GM18505 (cell line): ENCODE results near the gene PELI1.

Source experiments
- ATAC-seq: cut with Tn5 transposase; IDR thresholded peaks from one replicate; pipeline ENCODE4 v1.9.1; 2021; ENCODE audit not compliant: unreplicated experiment
- POLR2A ChIP-seq: IDR thresholded peaks from 4 replicates; pipeline ENCODE4 v1.6.1; 2011; ENCODE audit warnings: borderline replicate concordance; ENCODE audit not compliant: insufficient read depth, insufficient read length; ENCODE audit errors: extremely low read depth

PELI1 gene

GRCh38 chr2:64144057-64145013 lies at the start of gene PELI1:
Gene PELI1, minus strand, starts transcription at chr2:64144420. Its CDS starts 36,110 bp downstream, at chr2:64108310.
- TF ChIP-seq POLR2A: peak; percentile 92
- ATAC-seq: peak; percentile 79

GRCh38 chr2:64193491-64193890 lies 49.3 kb upstream of the PELI1 start:
- ATAC-seq: no peak
- no peak for TF ChIP-seq POLR2A

DNA sequence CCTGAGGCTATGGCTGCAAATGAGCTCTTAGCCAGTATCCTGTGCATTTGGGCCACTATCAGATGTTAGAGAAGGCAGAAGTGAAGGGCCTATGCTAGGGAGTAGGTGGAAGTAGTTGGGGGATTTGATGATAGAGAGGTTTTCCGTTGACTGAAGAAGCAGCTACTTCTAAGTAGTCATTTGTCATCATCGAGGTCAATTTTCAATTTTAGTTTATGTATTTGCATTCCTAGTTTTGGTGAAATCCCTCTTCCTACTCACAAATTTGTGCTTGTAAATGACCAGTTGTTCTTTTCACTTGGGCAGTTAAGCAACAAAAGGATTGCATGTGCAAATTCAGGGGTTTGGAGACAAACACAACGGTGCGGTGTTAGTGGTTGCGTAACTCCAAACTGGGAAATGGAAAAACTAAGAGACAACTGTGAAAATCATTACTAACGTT lies 48.5 kb upstream of the PELI1 start:
- no peak for TF ChIP-seq POLR2A
- no peak for ATAC-seq

- no peak for TF ChIP-seq POLR2A
- no peak for ATAC-seq
Observed at GRCh38 chr2:64192125-64192479, 47.9 kb upstream of the PELI1 start.

- TF ChIP-seq POLR2A: no peak
- no peak for ATAC-seq
Observed at GRCh38 chr2:64189586-64189985, 45.4 kb upstream of the PELI1 start.

DNA sequence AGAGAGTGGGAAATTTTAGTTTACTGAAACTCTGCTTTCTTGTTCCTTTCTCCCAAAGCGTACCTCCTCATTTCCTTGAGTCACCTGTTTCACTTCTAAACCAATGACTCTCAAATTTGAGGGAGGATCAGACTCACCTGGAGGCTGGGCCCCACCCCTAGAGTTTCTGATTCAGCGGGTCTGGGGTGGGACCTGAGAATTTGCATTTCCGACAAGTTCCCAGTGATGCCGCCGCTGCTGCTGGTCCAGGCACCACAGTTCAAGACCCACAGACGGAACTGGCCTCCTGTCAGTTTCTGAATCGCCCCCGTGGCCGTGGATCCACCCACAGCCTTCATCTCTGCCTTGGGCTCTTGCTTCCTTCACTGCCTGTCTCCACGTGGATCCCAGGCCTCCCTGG lies 44.9 kb upstream of the PELI1 start:
- ATAC-seq: no peak
- TF ChIP-seq POLR2A: no peak

DNA sequence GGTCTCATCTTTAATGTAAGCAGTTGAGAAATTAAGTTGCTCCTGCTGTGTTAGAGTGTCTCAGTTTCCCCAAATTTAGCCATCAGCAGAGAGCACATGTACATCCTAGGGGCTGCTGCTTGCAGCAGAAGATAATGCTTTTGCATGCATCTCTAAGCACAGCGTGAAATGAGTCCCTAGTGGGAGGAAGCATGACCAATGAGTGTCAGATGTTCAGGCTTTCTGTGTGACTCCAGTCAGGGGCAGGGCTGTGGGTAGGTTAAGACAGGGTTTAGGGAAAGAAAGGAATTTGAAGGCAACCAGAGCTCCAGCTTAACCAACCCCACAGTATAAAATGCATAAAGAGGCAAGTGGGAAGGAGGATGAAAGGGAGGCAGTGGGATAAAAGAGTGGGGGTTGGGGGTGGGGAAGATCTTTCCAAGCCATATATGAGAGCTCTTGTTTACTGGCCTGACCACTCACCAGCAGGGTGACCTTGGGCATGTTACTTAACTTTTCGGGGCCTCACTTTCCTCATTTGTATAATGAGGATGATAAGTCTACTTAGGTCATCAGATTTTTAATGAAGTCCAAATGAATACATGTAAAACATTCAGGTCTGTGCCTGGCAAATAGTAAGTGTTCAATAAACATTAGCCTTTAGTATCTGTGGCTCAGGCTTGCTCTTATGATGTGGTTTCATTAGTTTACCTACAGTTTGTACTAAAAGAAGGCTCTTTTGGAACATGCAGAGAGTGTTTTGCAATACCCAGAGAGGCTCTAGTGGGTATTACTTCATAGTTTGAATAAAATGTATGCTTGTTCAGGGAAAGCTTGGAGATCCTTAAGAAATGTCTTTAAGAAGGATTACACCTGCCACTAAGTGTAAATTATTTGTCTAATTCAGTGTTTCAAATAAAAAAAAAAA lies 42.7 kb upstream of the PELI1 start:
- ATAC-seq: no peak

GRCh38 chr2:64179582-64180321 lies 35.5 kb upstream of the PELI1 start:
- TF ChIP-seq POLR2A: no peak
- peak; percentile 84 for ATAC-seq

More for the DNA sequence above, 42.7 kb upstream of the PELI1 start:
- no peak for TF ChIP-seq POLR2A

DNA sequence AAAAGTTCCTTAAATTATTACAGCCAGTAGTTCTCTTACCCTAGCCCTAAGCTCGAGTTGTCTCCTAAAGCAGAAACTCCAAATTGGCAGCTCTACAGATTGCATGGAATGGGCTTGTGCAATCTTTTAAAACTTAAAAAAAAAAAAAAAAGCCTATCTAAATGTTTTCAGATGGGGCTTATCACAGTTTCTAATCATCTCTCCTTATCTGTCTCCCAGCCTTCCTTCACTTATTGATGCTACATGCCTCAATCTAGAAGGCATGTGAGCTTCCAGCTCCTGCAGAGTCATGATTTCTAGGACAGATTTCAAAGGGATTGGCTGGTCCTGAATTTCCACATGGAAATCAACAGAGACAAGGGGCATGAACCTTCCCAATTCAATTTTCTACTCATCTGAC lies 33.1 kb upstream of the PELI1 start:
- no peak for TF ChIP-seq POLR2A
- no peak for ATAC-seq

DNA sequence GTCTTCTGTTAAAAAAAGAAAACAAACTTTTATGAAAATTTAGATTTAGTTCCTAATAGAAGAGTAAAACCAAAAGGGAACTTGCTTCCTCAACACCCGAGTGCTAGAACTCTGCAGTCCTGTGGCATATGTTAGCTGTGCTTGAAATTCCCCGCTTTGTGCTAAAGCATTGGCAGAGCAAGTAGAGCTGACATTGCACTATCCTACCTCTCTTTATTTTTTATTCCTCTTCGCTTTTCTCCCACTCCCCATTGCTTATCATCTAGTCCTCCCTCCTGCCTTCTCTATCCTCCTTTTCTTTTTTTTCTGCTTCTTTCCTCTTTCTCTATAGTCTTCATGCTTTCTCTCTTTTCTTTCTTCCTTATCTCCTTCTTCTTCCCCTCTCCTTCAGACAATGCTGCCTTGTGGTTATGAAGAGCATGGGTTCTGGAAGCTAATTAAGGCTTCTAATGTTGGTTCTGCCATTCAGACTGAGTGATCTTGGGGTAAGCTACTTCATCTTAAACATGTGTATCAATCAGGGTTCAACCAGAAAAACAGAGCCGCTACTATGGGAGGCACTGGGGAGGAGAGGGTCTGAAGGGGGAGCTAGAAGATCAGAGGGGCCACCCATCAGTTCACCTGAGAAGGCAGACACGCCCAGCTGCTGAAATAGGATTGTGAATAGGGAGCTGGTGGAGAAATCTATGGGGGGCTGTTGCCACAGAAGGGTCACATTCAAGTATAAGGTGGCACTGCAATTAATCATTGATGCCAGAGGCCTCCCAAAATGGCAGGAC lies 31.4 kb upstream of the PELI1 start:
- no peak for ATAC-seq

DNA sequence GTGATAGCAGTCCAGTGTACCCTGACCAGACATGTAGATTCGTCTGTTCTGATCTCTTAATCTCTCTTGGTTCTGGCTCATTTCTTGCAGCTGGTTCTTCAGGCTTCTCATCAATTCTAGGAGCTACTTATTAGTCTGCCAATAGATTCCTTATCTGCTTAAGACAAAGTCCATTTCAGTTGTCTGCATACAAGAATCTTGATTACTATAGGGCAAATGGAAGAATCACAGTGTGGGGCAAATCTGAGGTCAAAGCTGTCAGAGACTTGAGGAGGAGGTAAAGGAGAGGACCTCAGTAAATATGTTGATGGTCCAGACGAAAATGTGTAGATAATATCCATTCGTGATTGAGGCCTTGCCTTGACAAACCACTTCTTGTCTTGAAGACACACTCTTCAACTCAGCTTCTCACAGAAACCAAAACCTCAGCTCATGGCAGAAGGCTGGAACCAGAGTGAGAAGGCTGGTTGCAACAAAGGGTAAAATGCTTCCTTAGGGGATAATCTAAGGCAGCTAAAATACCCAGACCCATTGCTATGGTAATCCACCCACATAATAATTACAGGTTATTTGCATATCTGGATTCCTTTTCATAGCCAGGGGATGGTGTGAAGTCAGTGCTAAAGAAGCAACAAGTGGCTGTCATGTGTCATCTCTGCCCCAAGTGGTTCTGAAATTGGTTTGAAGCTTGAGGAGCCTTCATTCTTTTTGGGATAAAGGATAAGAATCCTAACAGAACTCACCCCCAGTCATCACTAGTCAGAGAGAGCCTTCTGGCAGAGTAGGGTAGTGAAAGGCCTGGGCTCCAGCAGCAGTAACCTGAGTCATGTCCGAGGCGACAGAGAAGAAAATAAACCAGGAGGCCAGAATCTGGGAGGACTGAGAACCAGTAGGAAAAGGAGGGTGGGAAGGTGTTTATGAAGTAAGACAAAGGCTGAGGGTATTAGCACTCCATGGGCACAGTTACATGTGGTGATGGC lies 29.2 kb upstream of the PELI1 start:
- ATAC-seq: no peak
- TF ChIP-seq POLR2A: no peak

More for the DNA sequence above, 31.4 kb upstream of the PELI1 start:
- TF ChIP-seq POLR2A: no peak
